Activated T-cell treated with anti-CD3 and anti-CD28 coated beads for 48 hours (primary cell): ENCODE measurements around the gene RCAN2.

Experiments used
- DNase-seq: peaks from one replicate; pipeline ENCODE4 v3.0.0-alpha.2; 2020; ENCODE audit warnings: low read depth

The RCAN2 gene

GRCh38 chr6:46491201-46491627 lies at the start of gene RCAN2:
Gene RCAN2, minus strand, starts transcription at chr6:46491449.
- peak; percentile 24 for DNase-seq

DNA sequence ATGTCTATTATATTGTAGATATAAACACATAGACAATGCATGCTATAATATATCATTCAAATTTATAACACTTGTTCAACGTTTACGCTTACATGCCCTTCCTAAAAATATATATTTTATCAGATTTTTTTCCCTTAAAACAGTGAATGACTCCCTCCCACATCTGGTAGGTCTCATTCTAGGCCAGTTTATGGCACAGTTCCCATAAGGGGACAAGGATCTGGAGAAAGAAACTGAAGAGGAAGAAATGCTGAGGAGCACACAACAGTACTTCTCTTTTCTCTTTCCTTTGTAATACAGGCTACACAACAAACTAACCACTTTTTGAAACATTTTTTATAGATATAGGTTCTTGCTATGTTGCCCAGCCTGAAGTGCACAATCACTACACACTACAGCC lies 48.6 kb upstream of the RCAN2 start:
- DNase-seq, result no peak

- no peak for DNase-seq
These were observed 47.7 kb upstream of the RCAN2 start for GRCh38 chr6:46538800-46539480.

GRCh38 chr6:46530896-46531295 lies 39.6 kb upstream of the RCAN2 start:
- DNase-seq, result no peak

GRCh38 chr6:46528961-46529750 lies 37.9 kb upstream of the RCAN2 start:
- DNase-seq, result no peak

- no peak for DNase-seq
These were observed 35.4 kb upstream of the RCAN2 start for GRCh38 chr6:46526607-46527006.

GRCh38 chr6:46525583-46525982 lies 34.3 kb upstream of the RCAN2 start:
- no peak for DNase-seq

GRCh38 chr6:46521464-46521971 lies 30.3 kb upstream of the RCAN2 start:
- DNase-seq, result no peak

DNA sequence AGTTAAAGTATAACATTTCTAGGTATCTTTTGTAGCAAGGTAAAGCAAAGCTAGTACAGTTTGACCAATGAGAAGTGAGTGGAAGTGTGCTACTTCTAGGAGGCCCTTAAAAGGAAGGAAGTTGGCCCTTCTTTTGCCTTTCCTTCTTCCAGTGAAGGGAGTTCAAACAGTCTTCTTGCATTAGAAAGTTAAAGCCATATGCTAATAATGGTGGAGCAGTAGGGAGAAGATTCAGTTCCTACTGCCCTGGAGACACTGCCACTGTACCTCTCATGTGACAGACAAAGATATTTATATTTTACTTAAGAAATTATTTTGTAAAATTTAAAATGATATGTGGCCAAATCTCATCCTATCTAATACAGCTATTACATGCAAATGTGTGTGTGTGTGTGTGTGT lies 26.0 kb upstream of the RCAN2 start:
- DNase-seq, result no peak

- DNase-seq, result no peak
These were observed 22.3 kb upstream of the RCAN2 start for GRCh38 chr6:46513533-46513932.

- DNase-seq, result no peak
These were observed 20.1 kb upstream of the RCAN2 start for GRCh38 chr6:46511320-46511719.

GRCh38 chr6:46510651-46511050 lies 19.4 kb upstream of the RCAN2 start:
- no peak for DNase-seq

GRCh38 chr6:46509981-46510510 lies 18.8 kb upstream of the RCAN2 start:
- DNase-seq, result no peak

GRCh38 chr6:46509063-46509462 lies 17.8 kb upstream of the RCAN2 start:
- DNase-seq, result no peak

DNA sequence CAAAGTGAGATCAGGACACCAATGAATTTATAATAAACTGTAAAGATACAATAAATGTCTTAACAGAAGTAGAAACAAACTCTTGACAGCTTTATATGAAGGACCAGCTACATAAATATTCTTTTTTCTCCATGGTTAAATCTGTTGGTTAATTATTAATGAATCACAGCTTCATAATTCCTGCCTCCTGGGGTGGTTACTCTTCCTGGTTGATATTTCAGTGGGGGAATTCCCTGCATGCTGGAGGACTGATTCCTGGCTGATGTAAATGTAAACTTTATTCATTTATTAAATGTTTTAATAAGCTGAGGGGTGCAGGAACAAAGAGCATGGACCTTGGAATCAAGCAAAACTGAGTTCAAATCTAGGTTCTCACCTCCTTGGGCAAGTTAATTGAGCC lies 16.2 kb upstream of the RCAN2 start:
- DNase-seq, result no peak

- no peak for DNase-seq
These were observed 14.7 kb upstream of the RCAN2 start for GRCh38 chr6:46505693-46506512.

DNA sequence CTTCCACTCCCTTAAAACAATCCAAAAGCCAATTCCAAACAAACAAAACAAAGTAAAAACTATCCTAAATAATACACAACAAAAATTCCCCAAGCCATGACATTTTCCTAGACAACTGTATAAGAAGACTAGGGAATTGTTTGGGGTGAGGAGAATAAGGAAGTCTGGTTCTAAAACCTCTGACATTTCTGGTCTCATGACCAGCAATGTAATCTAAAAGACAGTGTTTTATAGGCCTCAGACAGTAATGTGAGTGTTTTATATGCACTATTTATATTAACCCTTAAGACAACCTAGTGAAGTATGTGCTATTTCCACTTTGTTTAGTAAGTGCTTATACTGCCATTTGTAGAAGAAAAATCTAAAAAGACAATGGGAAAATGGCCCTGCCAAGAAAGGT lies 13.0 kb upstream of the RCAN2 start:
- no peak for DNase-seq

- no peak for DNase-seq
These were observed 11.4 kb upstream of the RCAN2 start for GRCh38 chr6:46502486-46503119.

GRCh38 chr6:46501136-46502089 lies 10.2 kb upstream of the RCAN2 start:
- no peak for DNase-seq

GRCh38 chr6:46500382-46500781 lies 9.1 kb upstream of the RCAN2 start:
- DNase-seq, result no peak
